Body of pancreas (tissue), 4 donors: Measurements from ENCODE around the gene QPRT. TPM values are rescaled to one million over a fixed set of nuclear protein-coding genes. Genes with fewer than 3 reads are reported as not detected.
A peak's percentile ranks its signal among the peaks of the same experiment; 100 is the strongest.

ENCODE experiments used
- ATAC-seq: fragments of 150-250 bp; one replicate; pipeline ENCODE4 v1.9.1; 2016
- DNase-seq, 4 donors: peaks; one replicate each; pipeline ENCODE4 v3.0.0-alpha.2; 2019
- H3K27ac ChIP-seq, 4 donors: fragments of 200-600 bp; sonication (generic); 1 replicate in 3 of 4; 2 replicates in 1 of 4; pipeline versions ENCODE4 v1.5.1 to v1.6.1; 2016 to 2019; ENCODE audit warnings: mild to moderate bottlenecking in 1 of 4, mixed read lengths in 1 of 4, moderate library complexity in 1 of 4
- H3K27me3 ChIP-seq, 2 donors: fragments of 200-600 bp; sonication (generic); one replicate each; pipeline ENCODE4 v1.6.0; 2016; ENCODE audit warnings: mild to moderate bottlenecking in 1 of 2
- H3K36me3 ChIP-seq, 2 donors: fragments of 200-600 bp; sonication (generic); replicated peaks in 1 of 2; 2 replicates each; pipeline ENCODE4 v1.5.1; 2016; ENCODE audit warnings: low read depth in 2 of 2; ENCODE audit not compliant: insufficient read depth in 1 of 2
- H3K4me1 ChIP-seq: fragments of 200-600 bp; sonication (generic); one replicate; pipeline ENCODE4 v1.6.0; 2016
- H3K4me3 ChIP-seq, 2 donors: fragments of 200-600 bp; sonication (generic); 1 replicate in 1 of 2; 2 replicates in 1 of 2; pipeline ENCODE4 v1.5.1; 2016 to 2019
- H3K9me3 ChIP-seq, 3 donors: fragments of 200-600 bp; sonication (generic); 1 replicate in 2 of 3; 2 replicates in 1 of 3; pipeline ENCODE4 v1.5.1; 2016
- CTCF ChIP-seq, 7 experiments: fragments of 450-650 bp in 4 of 7; fragments of 200-600 bp in 3 of 7; sonication (generic) in 3 of 7; IDR thresholded peaks; one replicate each; pipeline ENCODE4 v1.5.1; 2016 to 2019; ENCODE audit warnings: antibody characterized with exemption in 7 of 7
- POLR2A ChIP-seq, 3 donors: fragments of 450-650 bp; IDR thresholded peaks; one replicate each; pipeline ENCODE4 v1.6.1; 2016; ENCODE audit warnings: antibody characterized with exemption in 3 of 3, mild to moderate bottlenecking in 2 of 3
- WGBS, 2 donors: methylation state at CpG; one replicate each; pipeline ENCODE4 v1.1.5; 2017; 5-methylcytosine and 5-hydroxymethylcytosine counted together
- intact Hi-C: fragments of 100-400 bp; cut with DNase I; formaldehyde crosslinking; loops from one replicate; pipeline ENCODE4 v1.15.1; 2023
- total RNA-seq, 2 donors: library from RNA; depleted of rRNA; stranded (reverse); fragments of >200 nt; gene quantifications; one replicate each; pipeline ENCODE4 v1.1.0, GENCODE V29; 2016

The QPRT gene
- total RNA-seq, 2 donors from 2014 or later = 28.0 to 30.3 TPM

DNA sequence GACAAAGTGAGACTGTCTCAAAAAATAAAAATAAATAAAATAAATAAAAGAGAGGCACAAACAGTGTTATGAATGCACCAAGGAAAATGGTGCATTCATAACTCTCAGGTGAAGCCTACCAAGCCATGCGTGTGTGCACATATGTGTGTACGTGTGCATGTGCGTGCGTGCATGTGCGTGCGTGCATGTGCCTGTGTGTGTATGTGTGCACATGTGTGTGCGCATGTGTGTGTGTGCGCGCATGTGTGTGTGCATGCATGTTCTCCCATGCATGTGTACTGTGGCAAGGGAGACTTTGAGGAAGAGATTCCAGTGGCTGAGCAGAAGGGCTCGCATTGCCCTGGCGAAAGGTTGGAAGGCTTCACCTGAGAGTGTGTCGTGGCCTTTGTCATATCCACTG is 11.2 kb upstream of the QPRT start:
- DNase-seq = no peak
- intact Hi-C loops = no loop called here
- no peaks in the 10 kb centered on the region for H3K4me1 ChIP-seq
- H3K27me3 ChIP-seq = no peaks in the 10 kb centered on the region
- H3K9me3 ChIP-seq = no peaks in the 10 kb centered on the region
- H3K36me3 ChIP-seq = no peaks in the 10 kb centered on the region
- ATAC-seq = no peak
- TF ChIP-seq POLR2A (IDR thresholded peaks at IDR 0.05) (no peak), CTCF (IDR thresholded peaks at IDR 0.05) (no peak)
- H3K27ac ChIP-seq = no peak overlapping the region
- H3K4me3 ChIP-seq = no peak overlapping the region
- 91 to 92% methylated on average over 12 of the region's 12 CpGs for WGBS, 2 donors

- WGBS, 2 donors = 74 to 76% methylated on average over 3 of the region's 3 CpGs
- ATAC-seq (no peak), DNase-seq (no peak)
- H3K27ac ChIP-seq = no peak overlapping the region
- no peaks in the 10 kb centered on the region for H3K9me3 ChIP-seq
- no peak overlapping the region for H3K4me3 ChIP-seq
- H3K36me3 ChIP-seq = no peaks in the 10 kb centered on the region
- no peaks in the 10 kb centered on the region for H3K4me1 ChIP-seq
- no peaks in the 10 kb centered on the region for H3K27me3 ChIP-seq
- intact Hi-C loops = no loop called here
- TF ChIP-seq POLR2A (IDR thresholded peaks at IDR 0.05) (no peak), CTCF (IDR thresholded peaks at IDR 0.05) (no peak)
Observed at GRCh38 chr16:29668267-29668666, 10.7 kb upstream of the QPRT start.

- Histone ChIP-seq H3K27ac (no peak overlapping the region), H3K4me1 (no peaks in the 10 kb centered on the region), H3K27me3 (no peaks in the 10 kb centered on the region), H3K4me3 (no peak overlapping the region), H3K36me3 (no peaks in the 10 kb centered on the region), H3K9me3 (no peaks in the 10 kb centered on the region)
- 93 to 94% methylated on average over 6 of the region's 6 CpGs for WGBS, 2 donors
- intact Hi-C loops = no loop called here
- TF ChIP-seq POLR2A (IDR thresholded peaks at IDR 0.05) = no peak
- no peak for TF ChIP-seq CTCF (IDR thresholded peaks at IDR 0.05)
- ATAC-seq (no peak), DNase-seq (no peak)
Observed at GRCh38 chr16:29673501-29673900, 5.5 kb upstream of the QPRT start.

DNA sequence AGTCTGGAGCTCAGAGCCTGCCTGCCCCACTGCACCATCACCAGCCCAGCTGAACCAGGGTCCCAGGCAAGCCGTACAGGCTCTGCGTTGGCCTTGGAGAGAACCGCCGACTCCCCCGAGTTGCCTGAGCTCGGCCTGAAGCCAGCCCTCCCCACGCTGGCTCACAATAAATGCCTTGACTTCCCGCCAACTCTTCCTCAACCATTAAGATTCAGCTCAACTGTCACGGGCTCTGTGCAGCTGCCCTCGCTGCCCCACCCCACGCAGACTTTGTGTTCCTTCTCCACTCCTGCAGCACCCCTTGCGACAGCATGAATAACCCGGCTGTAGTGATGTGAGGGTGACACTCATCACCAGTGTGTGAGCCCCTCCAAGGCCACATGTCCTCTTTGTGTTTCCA is 4.8 kb upstream of the QPRT start:
- Histone ChIP-seq H3K36me3 (no peaks in the 10 kb centered on the region), H3K4me1 (no peaks in the 10 kb centered on the region), H3K4me3 (no peak overlapping the region), H3K27ac (no peak overlapping the region), H3K27me3 (no peaks in the 10 kb centered on the region), H3K9me3 (no peaks in the 10 kb centered on the region)
- TF ChIP-seq CTCF (IDR thresholded peaks at IDR 0.05) (no peak), POLR2A (IDR thresholded peaks at IDR 0.05) (no peak)
- 38 to 51% methylated on average over 13 of the region's 13 CpGs for WGBS, 2 donors
- intact Hi-C loops = no loop called here
- ATAC-seq (peak; percentile 25), DNase-seq (peak in 3 of 4 donors; percentile 24 to 34 (median 26))

GRCh38 chr16:29675811-29676643 is 3.0 kb upstream of the QPRT start:
- peaks cover 11% of the 10 kb centered on the region for H3K4me1 ChIP-seq
- no peak overlapping the region for H3K4me3 ChIP-seq
- H3K36me3 ChIP-seq = no peaks in the 10 kb centered on the region
- H3K27me3 ChIP-seq = no peaks in the 10 kb centered on the region
- H3K27ac ChIP-seq = no peak overlapping the region
- intact Hi-C loops = no loop called here
- WGBS, 2 donors = 53 to 56% methylated on average over 3 of the region's 3 CpGs
- H3K9me3 ChIP-seq = no peaks in the 10 kb centered on the region
- TF ChIP-seq POLR2A (IDR thresholded peaks at IDR 0.05) (no peak), CTCF (IDR thresholded peaks at IDR 0.05) (no peak)
- no peak for ATAC-seq
- peak in 1 of 4 donors; percentile 24 for DNase-seq
